HG03469 (cell line): ENCODE measurements around the gene KIR3DL1.
"Not testable (repeated sequence)": the region's sequence is repeated elsewhere in the genome, so short reads cannot be mapped to it uniquely, and the experiment has no call there.

Experiments
- ATAC-seq: cut with Tn5 transposase; IDR thresholded peaks from one replicate; pipeline ENCODE4 v1.9.1; 2021; ENCODE audit warnings: mild to moderate bottlenecking, moderate library complexity, moderate number of reproducible peaks; ENCODE audit not compliant: unreplicated experiment

KIR3DL1 gene

GRCh38 chr19:54806516-54806838 lies 9.8 kb upstream of the KIR3DL1 start:
- ATAC-seq = no peak

- not testable (repeated sequence) for ATAC-seq
Measured at GRCh38 chr19:54814571-54814970, 1.7 kb upstream of the KIR3DL1 start.

GRCh38 chr19:54817670-54818536 lies 1.6 kb downstream of the KIR3DL1 start:
- ATAC-seq = no peak

GRCh38 chr19:54824416-54824815 lies 8.1 kb downstream of the KIR3DL1 start:
- ATAC-seq = not testable (repeated sequence)

GRCh38 chr19:54825326-54825725 lies 9.1 kb downstream of the KIR3DL1 start:
- not testable (repeated sequence) for ATAC-seq

- not testable (repeated sequence) for ATAC-seq
Measured at GRCh38 chr19:54828064-54828463, 11.8 kb downstream of the KIR3DL1 start.

GRCh38 chr19:54832496-54832895 lies 16.2 kb downstream of the KIR3DL1 start, which contains the start of gene KIR2DS4:
Gene KIR2DS4 (plus strand): TSS chr19:54832676.
- ATAC-seq = not testable (repeated sequence)

- ATAC-seq = not testable (repeated sequence)
Measured at GRCh38 chr19:54835126-54835525, 18.9 kb downstream of the KIR3DL1 start.

- ATAC-seq = not testable (repeated sequence)
Measured at GRCh38 chr19:54837522-54837921, 21.3 kb downstream of the KIR3DL1 start.

- ATAC-seq = not testable (repeated sequence)
Measured at GRCh38 chr19:54843171-54843570, 26.9 kb downstream of the KIR3DL1 start.

- ATAC-seq = not testable (repeated sequence)
Measured at GRCh38 chr19:54850061-54850640, 33.9 kb downstream of the KIR3DL1 start, which contains the start of gene KIR3DL2. Gene KIR3DL2 (plus strand): TSS chr19:54850443. CDS start chr19:54850476, 33 bp downstream.

GRCh38 chr19:54850930-54851329 lies 34.7 kb downstream of the KIR3DL1 start:
- no peak for ATAC-seq

GRCh38 chr19:54851353-54851752 lies 35.1 kb downstream of the KIR3DL1 start:
- no peak for ATAC-seq

- not testable (repeated sequence) for ATAC-seq
Measured at GRCh38 chr19:54855241-54855640, 39.0 kb downstream of the KIR3DL1 start.

- ATAC-seq = not testable (repeated sequence)
Measured at GRCh38 chr19:54858476-54858875, 42.2 kb downstream of the KIR3DL1 start.

GRCh38 chr19:54859421-54859820 lies 43.2 kb downstream of the KIR3DL1 start:
- not testable (repeated sequence) for ATAC-seq

- ATAC-seq = not testable (repeated sequence)
Measured at GRCh38 chr19:54863459-54863858, 47.2 kb downstream of the KIR3DL1 start.

- ATAC-seq = no peak
Measured at GRCh38 chr19:54871696-54872095, 55.4 kb downstream of the KIR3DL1 start.

- no peak for ATAC-seq
Measured at GRCh38 chr19:54873990-54874389, 57.7 kb downstream of the KIR3DL1 start, which contains the start of gene FCAR. Gene FCAR (plus strand): TSS chr19:54874235. CDS start chr19:54874290, 55 bp downstream.

- ATAC-seq = no peak
Measured at GRCh38 chr19:54875506-54875905, 59.2 kb downstream of the KIR3DL1 start.

GRCh38 chr19:54877471-54877870 lies 61.2 kb downstream of the KIR3DL1 start:
- no peak for ATAC-seq
